Aorta (tissue), 5 donors: ENCODE measurements around the gene TRPC6. TPM values are rescaled to one million over a fixed set of nuclear protein-coding genes. Genes with fewer than 3 reads are reported as not detected.

Experiments used
- ATAC-seq: fragments of 200-7000 bp; cut with Tn5 transposase; one replicate; pipeline ENCODE4 v1.9.1; 2022; ENCODE audit warnings: moderate library complexity; ENCODE audit not compliant: low FRiP score
- DNase-seq, 2 donors: peaks; one replicate each; pipeline ENCODE4 v3.0.0-alpha.2; 2020
- H3K27ac ChIP-seq, 2 donors: one replicate each; pipeline ENCODE4 v1.5.1; 2013; ENCODE audit warnings: low read length in 2 of 2, mild to moderate bottlenecking in 2 of 2, moderate library complexity in 2 of 2, control low read depth in 1 of 2, inconsistent platforms in 1 of 2, low read depth in 1 of 2
- H3K27me3 ChIP-seq, 2 donors: one replicate each; pipeline ENCODE4 v1.6.1; 2013; ENCODE audit warnings: control low read depth in 1 of 2, low read length in 1 of 2, mild to moderate bottlenecking in 1 of 2, moderate library complexity in 1 of 2; ENCODE audit not compliant: insufficient read depth in 2 of 2, control insufficient read depth in 1 of 2
- H3K36me3 ChIP-seq, 2 donors: one replicate each; pipeline ENCODE4 v1.6.1; 2013; ENCODE audit warnings: control low read depth in 1 of 2, low read length in 1 of 2, mild to moderate bottlenecking in 1 of 2; ENCODE audit not compliant: insufficient read depth in 2 of 2, control insufficient read depth in 1 of 2
- H3K4me1 ChIP-seq, 2 donors: one replicate each; pipeline ENCODE4 v1.6.1; 2013; ENCODE audit warnings: low read length in 2 of 2, control low read depth in 1 of 2, mild to moderate bottlenecking in 1 of 2, moderate library complexity in 1 of 2; ENCODE audit not compliant: insufficient read depth in 2 of 2, control insufficient read depth in 1 of 2
- H3K4me3 ChIP-seq, 2 donors: one replicate each; pipeline ENCODE4 v1.5.1; 2013; ENCODE audit warnings: low read length in 2 of 2, control low read depth in 1 of 2, mild to moderate bottlenecking in 1 of 2
- H3K9me3 ChIP-seq: one replicate; pipeline ENCODE4 v1.6.1; 2013; ENCODE audit warnings: mild to moderate bottlenecking, low read length; ENCODE audit not compliant: control insufficient read depth
- WGBS, 2 donors: extraction: QIAGEN DNeasy Blood & Tissue Kit; methylation state at CpG; one replicate each; pipeline ENCODE4 v1.1.7; 2013; 5-methylcytosine and 5-hydroxymethylcytosine counted together
- intact Hi-C, 2 donors: fragments of 100-400 bp; cut with DNase I; formaldehyde crosslinking; loops; one replicate each; pipeline versions ENCODE4 v1.14.2 to v1.15.0; 2022
- polyA plus RNA-seq, 2 donors: library from polyadenylated mRNA; stranded (reverse); fragments of 200-250 nt; gene quantifications; one replicate each; pipeline ENCODE4 v1.2.3, GENCODE V29; 2013
- total RNA-seq, 2 donors: library from RNA; stranded (reverse); fragmentation: NEBNext Ultra II Directional; extraction: Animal tissue kit (Norgen Biotek cat#: 25700); gene quantifications; one replicate each; pipeline ENCODE4 v1.2.1, GENCODE V29; 2021
- donor health status: healthy with polysubstance abuse.
- donor health status: Bipolar disorder and iron deficiency.
- donor health status: DM: no; HTN: no; CAD: no.
- donor health status: DM: no; HTN: no; CAD: no.
- donor health status: DM: yes; HTN: yes; CAD: no.

TRPC6 gene
- total and polyA plus RNA-seq, 4 donors = 0.38 to 5.4 (median 3.5) TPM

GRCh38 chr11:101456812-101457211 lies 127.0 kb downstream of the TRPC6 start:
- intact Hi-C loops = loop anchor here (5.0 to 10.0 kb wide), 2 partner anchors 390 to 548 kb away; no protein-coding TSS in a partner anchor
- no peaks in the 10 kb centered on the region for H3K4me1 ChIP-seq
- H3K27me3 ChIP-seq = no peaks in the 10 kb centered on the region
- H3K9me3 ChIP-seq = no peaks in the 10 kb centered on the region
- DNase-seq (no peak), ATAC-seq (no peak)
- no peak overlapping the region for H3K27ac ChIP-seq
- WGBS, 2 donors = 0% methylated on average over 1 of the region's 1 CpG
- H3K36me3 ChIP-seq = no peaks in the 10 kb centered on the region
- no peak overlapping the region for H3K4me3 ChIP-seq

DNA sequence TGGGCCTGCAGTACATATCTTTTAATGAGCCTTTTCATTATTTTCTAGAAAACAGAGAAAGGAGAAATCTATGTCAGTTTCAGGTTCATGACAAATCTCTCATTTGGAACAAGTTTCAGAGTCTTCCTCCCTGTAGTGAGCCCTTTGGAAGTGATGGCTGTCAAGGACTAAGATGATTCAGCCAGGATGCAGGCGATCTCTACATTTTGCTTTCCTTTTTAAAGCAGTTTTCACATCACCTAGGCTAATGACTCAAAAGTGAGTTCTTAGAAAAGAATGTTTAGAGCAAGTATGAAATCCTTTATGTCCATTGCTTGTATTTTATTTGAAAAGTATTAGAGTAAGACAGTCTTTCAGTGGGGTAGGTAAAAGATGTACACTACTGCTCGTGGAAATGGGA lies 130.1 kb downstream of the TRPC6 start:
- intact Hi-C loops = loop anchor here in 1 of 2 donors (10.0 kb wide), 1 partner anchor 551 kb away; no protein-coding TSS in a partner anchor
- DNase-seq (no peak), ATAC-seq (no peak)
- no peaks in the 10 kb centered on the region for H3K27me3 ChIP-seq
- no peaks in the 10 kb centered on the region for H3K4me1 ChIP-seq
- no peak overlapping the region for H3K4me3 ChIP-seq
- 89 to 90% methylated on average over 2 of the region's 2 CpGs for WGBS, 2 donors
- no peaks in the 10 kb centered on the region for H3K36me3 ChIP-seq
- H3K9me3 ChIP-seq = no peaks in the 10 kb centered on the region
- no peak overlapping the region for H3K27ac ChIP-seq

- DNase-seq = no peak
- H3K4me3 ChIP-seq = no peak overlapping the region
- no peaks in the 10 kb centered on the region for H3K27me3 ChIP-seq
- H3K9me3 ChIP-seq = no peaks in the 10 kb centered on the region
- no peak overlapping the region for H3K27ac ChIP-seq
- 93% methylated on average over 5 of the region's 5 CpGs for WGBS, 2 donors
- H3K4me1 ChIP-seq = no peaks in the 10 kb centered on the region
- no peak for ATAC-seq
- H3K36me3 ChIP-seq = no peaks in the 10 kb centered on the region
- intact Hi-C loops = no loop called here
These were observed 134.8 kb downstream of the TRPC6 start for GRCh38 chr11:101448881-101449442.

DNA sequence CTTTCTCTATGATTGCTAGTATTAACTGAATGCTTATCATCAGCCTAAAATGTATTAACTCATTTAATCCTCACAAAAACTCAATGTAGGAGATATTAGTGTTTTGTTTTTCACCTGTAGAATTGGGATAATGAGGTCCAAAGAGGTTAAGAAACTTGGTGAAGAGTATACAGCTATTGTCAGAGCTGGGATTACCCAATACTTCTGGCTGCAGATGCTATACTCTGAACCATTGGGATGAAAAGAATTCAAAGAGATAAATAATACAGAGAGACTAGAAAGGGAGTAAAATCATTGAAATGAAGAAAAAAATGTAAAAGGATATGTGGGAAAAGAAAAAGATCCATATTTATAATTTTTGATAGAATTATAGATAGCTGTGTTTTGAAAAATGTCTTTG lies 137.1 kb downstream of the TRPC6 start:
- no peak for DNase-seq
- H3K27ac ChIP-seq = no peak overlapping the region
- H3K27me3 ChIP-seq = no peaks in the 10 kb centered on the region
- H3K36me3 ChIP-seq = no peaks in the 10 kb centered on the region
- H3K4me3 ChIP-seq = no peak overlapping the region
- ATAC-seq = no peak
- intact Hi-C loops = no loop called here
- no peaks in the 10 kb centered on the region for H3K9me3 ChIP-seq
- no peaks in the 10 kb centered on the region for H3K4me1 ChIP-seq

- Histone ChIP-seq H3K27me3 (no peaks in the 10 kb centered on the region), H3K4me3 (no peak overlapping the region), H3K9me3 (no peaks in the 10 kb centered on the region), H3K27ac (no peak overlapping the region), H3K4me1 (no peaks in the 10 kb centered on the region), H3K36me3 (no peaks in the 10 kb centered on the region)
- intact Hi-C loops = no loop called here
- DNase-seq (no peak), ATAC-seq (no peak)
- WGBS, 2 donors = 73 to 78% methylated on average over 1 of the region's 1 CpG
These were observed 137.6 kb downstream of the TRPC6 start for GRCh38 chr11:101446238-101446637.

DNA sequence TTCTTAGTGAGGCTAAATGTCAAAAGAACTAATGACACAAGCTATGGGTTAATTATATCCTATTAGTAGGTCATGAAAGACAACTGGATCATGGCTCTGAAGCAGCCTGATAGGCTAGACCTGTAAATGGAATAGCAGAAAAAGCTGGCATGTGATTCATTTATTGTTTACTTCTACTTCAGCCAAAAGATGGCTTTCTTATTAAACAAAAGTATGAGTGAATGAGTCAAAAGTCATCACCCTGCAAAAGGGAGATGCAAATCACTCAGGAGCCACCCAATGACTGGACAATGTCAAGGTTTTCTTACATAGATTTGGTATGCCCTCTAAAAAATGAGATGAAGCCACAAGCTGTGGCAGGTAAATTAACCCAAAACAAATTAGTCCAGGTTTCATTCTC lies 138.0 kb downstream of the TRPC6 start:
- H3K9me3 ChIP-seq = no peaks in the 10 kb centered on the region
- no peaks in the 10 kb centered on the region for H3K27me3 ChIP-seq
- DNase-seq (no peak), ATAC-seq (no peak)
- no peaks in the 10 kb centered on the region for H3K36me3 ChIP-seq
- intact Hi-C loops = no loop called here
- no peaks in the 10 kb centered on the region for H3K4me1 ChIP-seq
- no peak overlapping the region for H3K4me3 ChIP-seq
- no peak overlapping the region for H3K27ac ChIP-seq

- 90 to 93% methylated on average over 1 of the region's 1 CpG for WGBS, 2 donors
- H3K4me3 ChIP-seq = no peak overlapping the region
- ATAC-seq (no peak), DNase-seq (no peak)
- no peaks in the 10 kb centered on the region for H3K27me3 ChIP-seq
- H3K27ac ChIP-seq = no peak overlapping the region
- intact Hi-C loops = no loop called here
- H3K9me3 ChIP-seq = no peaks in the 10 kb centered on the region
- no peaks in the 10 kb centered on the region for H3K36me3 ChIP-seq
- no peaks in the 10 kb centered on the region for H3K4me1 ChIP-seq
These were observed 139.0 kb downstream of the TRPC6 start for GRCh38 chr11:101444851-101445250.

DNA sequence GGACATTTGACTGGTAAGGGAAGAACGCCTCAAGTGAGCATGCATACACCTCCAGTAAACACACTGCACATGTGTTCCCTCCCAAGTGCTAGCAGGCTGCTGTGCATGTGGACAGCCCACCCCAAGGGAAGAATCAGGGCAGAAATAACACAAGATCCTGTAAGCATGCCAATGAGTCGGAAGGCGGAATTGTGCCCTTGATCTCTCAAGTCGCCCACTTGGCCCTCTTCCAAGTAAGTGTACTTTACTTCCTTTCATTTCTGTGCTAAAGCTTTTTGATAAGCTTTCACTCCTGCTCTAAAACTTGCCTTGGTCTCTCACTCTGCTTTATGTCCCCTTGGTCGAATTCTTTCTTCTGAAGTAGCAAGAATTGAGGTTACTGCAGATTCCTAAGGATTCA lies 139.6 kb downstream of the TRPC6 start:
- intact Hi-C loops = no loop called here
- WGBS, 2 donors = 37 to 39% methylated on average over 5 of the region's 5 CpGs
- Histone ChIP-seq H3K27ac (no peak overlapping the region), H3K4me3 (no peak overlapping the region), H3K9me3 (no peaks in the 10 kb centered on the region), H3K36me3 (no peaks in the 10 kb centered on the region), H3K4me1 (no peaks in the 10 kb centered on the region), H3K27me3 (no peaks in the 10 kb centered on the region)
- no peak for ATAC-seq
- DNase-seq = no peak

GRCh38 chr11:101442936-101443521 lies 140.8 kb downstream of the TRPC6 start:
- DNase-seq = no peak
- intact Hi-C loops = no loop called here
- ATAC-seq = no peak
- Histone ChIP-seq H3K36me3 (no peaks in the 10 kb centered on the region), H3K27ac (peak overlapping the region in 1 of 2 donors; percentile 58), H3K4me3 (no peak overlapping the region), H3K9me3 (no peaks in the 10 kb centered on the region), H3K4me1 (no peaks in the 10 kb centered on the region), H3K27me3 (no peaks in the 10 kb centered on the region)
- WGBS, 2 donors = 79 to 84% methylated on average over 8 of the region's 8 CpGs
